GM19328 (cell line): Measurements from ENCODE around the gene DAP.
"Not testable (repeated sequence)": the region's sequence is repeated elsewhere in the genome, so short reads cannot be mapped to it uniquely, and the experiment has no call there.

Experiments
- ATAC-seq: cut with Tn5 transposase; IDR thresholded peaks from one replicate; pipeline ENCODE4 v1.9.1; 2021; ENCODE audit warnings: mild to moderate bottlenecking, moderate library complexity; ENCODE audit not compliant: unreplicated experiment

DAP gene

GRCh38 chr5:10674582-10674981 lies 86.5 kb downstream of the DAP start:
- ATAC-seq, result no peak

GRCh38 chr5:10674096-10674495 lies 86.9 kb downstream of the DAP start:
- no peak for ATAC-seq

GRCh38 chr5:10673407-10673806 lies 87.6 kb downstream of the DAP start:
- no peak for ATAC-seq

- no peak for ATAC-seq
Measured at GRCh38 chr5:10673017-10673389, 88.0 kb downstream of the DAP start.

GRCh38 chr5:10672146-10673016 lies 88.7 kb downstream of the DAP start:
- ATAC-seq, result no peak

GRCh38 chr5:10671041-10672008 lies 89.7 kb downstream of the DAP start:
- ATAC-seq, result no peak

GRCh38 chr5:10669983-10670382 lies 91.1 kb downstream of the DAP start:
- ATAC-seq, result no peak

- ATAC-seq, result no peak
Measured at GRCh38 chr5:10668697-10669096, 92.3 kb downstream of the DAP start.

GRCh38 chr5:10667431-10668057 lies 93.5 kb downstream of the DAP start:
- no peak for ATAC-seq

- ATAC-seq, result no peak
Measured at GRCh38 chr5:10666531-10667299, 94.3 kb downstream of the DAP start.

- ATAC-seq, result no peak
Measured at GRCh38 chr5:10665799-10666198, 95.2 kb downstream of the DAP start.

GRCh38 chr5:10664180-10664769 lies 96.8 kb downstream of the DAP start:
- ATAC-seq, result not testable (repeated sequence)

- no peak for ATAC-seq
Measured at GRCh38 chr5:10663489-10664179, 97.4 kb downstream of the DAP start.

- no peak for ATAC-seq
Measured at GRCh38 chr5:10662661-10663488, 98.2 kb downstream of the DAP start.

GRCh38 chr5:10662083-10662482 lies 99.0 kb downstream of the DAP start:
- no peak for ATAC-seq

GRCh38 chr5:10661401-10661800 lies 99.6 kb downstream of the DAP start:
- ATAC-seq, result no peak

- ATAC-seq, result no peak
Measured at GRCh38 chr5:10660720-10661387, 100.2 kb downstream of the DAP start.

- no peak for ATAC-seq
Measured at GRCh38 chr5:10660135-10660534, 100.9 kb downstream of the DAP start.
